ENCODE results near the gene ZIC2.

The ZIC2 gene

GRCh38 chr13:99960663-99961311 is 20.8 kb upstream of the ZIC2 start:
- Histone ChIP-seq H3K27ac (ENCODE audit: low read length) (no peak overlapping the region), H3K4me3 (ENCODE audit: low read length) (no peak overlapping the region), H4K20me1 (ENCODE audit: insufficient read depth, low read length) (no peaks in the 10 kb centered on the region), H3K9me3 (ENCODE audit: insufficient read depth, low read length) (no peaks in the 10 kb centered on the region), H3K79me2 (ENCODE audit: low read length) (no peaks in the 10 kb centered on the region), H2AFZ (ENCODE audit: low read depth, low read length) (no peak overlapping the region), H3K4me2 (ENCODE audit: low read length) (no peak overlapping the region), H3K9ac (ENCODE audit: low read length) (no peak overlapping the region), H3K4me1 (ENCODE audit: low read length) (no peaks in the 10 kb centered on the region), H3K27me3 (ENCODE audit: low read depth, low read length) (no peaks in the 10 kb centered on the region), H3K36me3 (replicated peaks; ENCODE audit: low read depth, low read length) (no peaks in the 10 kb centered on the region)
- no peak for TF ChIP-seq CTCF (IDR thresholded peaks at IDR 0.05; ENCODE audit: low read depth, low read length)

GRCh38 chr13:99961636-99962035 is 19.9 kb upstream of the ZIC2 start:
- Histone ChIP-seq H3K79me2 (ENCODE audit: low read length) (no peaks in the 10 kb centered on the region), H3K9me3 (ENCODE audit: insufficient read depth, low read length) (no peaks in the 10 kb centered on the region), H3K9ac (ENCODE audit: low read length) (no peak overlapping the region), H3K4me2 (ENCODE audit: low read length) (no peak overlapping the region), H2AFZ (ENCODE audit: low read depth, low read length) (no peak overlapping the region), H3K27ac (ENCODE audit: low read length) (no peak overlapping the region), H3K4me3 (ENCODE audit: low read length) (no peak overlapping the region), H3K27me3 (ENCODE audit: low read depth, low read length) (no peaks in the 10 kb centered on the region), H3K36me3 (replicated peaks; ENCODE audit: low read depth, low read length) (no peaks in the 10 kb centered on the region), H4K20me1 (ENCODE audit: insufficient read depth, low read length) (no peaks in the 10 kb centered on the region), H3K4me1 (ENCODE audit: low read length) (no peaks in the 10 kb centered on the region)
- no peak for TF ChIP-seq EZH2phosphoT487 (IDR thresholded peaks at IDR 0.05; ENCODE audit: low read depth)
- no peak for TF ChIP-seq CTCF (IDR thresholded peaks at IDR 0.05; ENCODE audit: low read depth, low read length)

- Histone ChIP-seq H3K9me3 (ENCODE audit: insufficient read depth, low read length) (no peaks in the 10 kb centered on the region), H3K36me3 (replicated peaks; ENCODE audit: low read depth, low read length) (no peaks in the 10 kb centered on the region), H2AFZ (ENCODE audit: low read depth, low read length) (no peak overlapping the region), H3K27ac (ENCODE audit: low read length) (no peak overlapping the region), H3K4me1 (ENCODE audit: low read length) (no peaks in the 10 kb centered on the region), H3K4me2 (ENCODE audit: low read length) (no peak overlapping the region), H3K9ac (ENCODE audit: low read length) (no peak overlapping the region), H3K79me2 (ENCODE audit: low read length) (no peaks in the 10 kb centered on the region), H3K4me3 (ENCODE audit: low read length) (no peak overlapping the region), H4K20me1 (ENCODE audit: insufficient read depth, low read length) (no peaks in the 10 kb centered on the region), H3K27me3 (ENCODE audit: low read depth, low read length) (no peaks in the 10 kb centered on the region)
- no peak for TF ChIP-seq CTCF (IDR thresholded peaks at IDR 0.05; ENCODE audit: low read depth, low read length)
- TF ChIP-seq EZH2phosphoT487 (IDR thresholded peaks at IDR 0.05; ENCODE audit: low read depth), result no peak
Observed at GRCh38 chr13:99962242-99962641, 19.3 kb upstream of the ZIC2 start.

GRCh38 chr13:99963816-99964339 is 17.7 kb upstream of the ZIC2 start:
- H3K79me2 ChIP-seq (ENCODE audit: low read length), result no peaks in the 10 kb centered on the region
- H3K4me2 ChIP-seq (ENCODE audit: low read length), result no peak overlapping the region
- no peaks in the 10 kb centered on the region for H3K9me3 ChIP-seq (ENCODE audit: insufficient read depth, low read length)
- no peak overlapping the region for H3K9ac ChIP-seq (ENCODE audit: low read length)
- no peaks in the 10 kb centered on the region for H4K20me1 ChIP-seq (ENCODE audit: insufficient read depth, low read length)
- H3K27me3 ChIP-seq (ENCODE audit: low read depth, low read length), result no peaks in the 10 kb centered on the region
- H3K4me1 ChIP-seq (ENCODE audit: low read length), result no peaks in the 10 kb centered on the region
- no peak overlapping the region for H3K27ac ChIP-seq (ENCODE audit: low read length)
- no peaks in the 10 kb centered on the region for H3K36me3 ChIP-seq (replicated peaks; ENCODE audit: low read depth, low read length)
- no peak overlapping the region for H3K4me3 ChIP-seq (ENCODE audit: low read length)
- no peak for TF ChIP-seq EZH2phosphoT487 (IDR thresholded peaks at IDR 0.05; ENCODE audit: low read depth)
- no peak for TF ChIP-seq CTCF (IDR thresholded peaks at IDR 0.05; ENCODE audit: low read depth, low read length)
- H2AFZ ChIP-seq (ENCODE audit: low read depth, low read length), result no peak overlapping the region

Data from OCI-LY3 (cell line).